WTC11 (cell line): ENCODE measurements around the gene ALDH2. TPM values are rescaled to one million over a fixed set of nuclear protein-coding genes. Genes with fewer than 3 reads are reported as not detected.

Experiments
- ATAC-seq: fragments of 200-7000 bp; cut with Tn5 transposase; 2 replicates; pipeline ENCODE4 v1.10.0; 2021; ENCODE audit warnings: mild to moderate bottlenecking, moderate library complexity
- CTCF ChIA-PET: fragments of 300-600 bp; sonication (Branson Sonifier 250); formaldehyde crosslinking; loops from one replicate; lab custom pipeline; 2021; ENCODE audit warnings: antibody characterized with exemption; lab: Charles Lee
- POLR2A ChIA-PET: fragments of 350-600 bp; sonication (Branson Sonifier 250); formaldehyde crosslinking; loops from one replicate; lab custom pipeline; 2021; ENCODE audit warnings: antibody characterized with exemption; lab: Charles Lee
- DNase-seq: peaks from one replicate; pipeline ENCODE4 v3.0.0; 2021; ENCODE audit warnings: low spot score
- H3K27ac Mint-ChIP-seq: 2 replicates; pipeline ENCODE4 v1.8.0; 2021; ENCODE audit warnings: mixed read lengths
- H3K27me3 Mint-ChIP-seq: 2 replicates; pipeline ENCODE4 v1.8.0; 2021; ENCODE audit warnings: low read depth, mild to moderate bottlenecking, moderate library complexity, mixed read lengths
- H3K36me3 Mint-ChIP-seq: 2 replicates; pipeline ENCODE4 v1.8.0; 2021; ENCODE audit warnings: mixed read lengths
- H3K4me1 Mint-ChIP-seq: 2 replicates; pipeline ENCODE4 v1.8.0; 2022; ENCODE audit warnings: mixed read lengths
- H3K4me3 Mint-ChIP-seq: 2 replicates; pipeline ENCODE4 v1.8.0; 2021; ENCODE audit warnings: mild to moderate bottlenecking, moderate library complexity, mixed read lengths
- H3K9me3 Mint-ChIP-seq: 2 replicates; pipeline ENCODE4 v1.8.0; 2021; ENCODE audit warnings: mixed read lengths
- CBFB ChIP-seq: sonication (generic); formaldehyde crosslinking; IDR thresholded peaks from 2 replicates; pipeline ENCODE4 v1.8.1; 2022; ENCODE audit warnings: mild to moderate bottlenecking, low read depth, missing genetic modification reagents
- CREM ChIP-seq: sonication (generic); formaldehyde crosslinking; IDR thresholded peaks from 2 replicates; pipeline ENCODE4 v1.8.1; 2022; ENCODE audit warnings: mild to moderate bottlenecking, missing genetic modification reagents, moderate library complexity
- FOXJ3 ChIP-seq: sonication (generic); formaldehyde crosslinking; IDR thresholded peaks from 2 replicates; pipeline ENCODE4 v1.9.0; 2021; ENCODE audit warnings: missing genetic modification reagents, mild to moderate bottlenecking, borderline replicate concordance
- GABPB1 ChIP-seq: sonication (generic); formaldehyde crosslinking; IDR thresholded peaks from 2 replicates; pipeline ENCODE4 v1.8.1; 2023; ENCODE audit warnings: mild to moderate bottlenecking, missing genetic modification reagents
- NR2C2 ChIP-seq: sonication (generic); formaldehyde crosslinking; IDR thresholded peaks from 2 replicates; pipeline ENCODE4 v1.8.0; 2022; ENCODE audit warnings: mild to moderate bottlenecking, missing genetic modification reagents
- NR3C1 ChIP-seq: sonication (generic); formaldehyde crosslinking; conservative IDR thresholded peaks from 2 replicates; pipeline ENCODE4 v1.8.1; 2023; ENCODE audit warnings: low read depth, mild to moderate bottlenecking, missing genetic modification reagents
- RELA ChIP-seq: sonication (generic); formaldehyde crosslinking; IDR thresholded peaks from 2 replicates; pipeline ENCODE4 v1.8.1; 2022; ENCODE audit warnings: missing genetic modification reagents, mild to moderate bottlenecking, borderline replicate concordance
- RORB ChIP-seq: fragments of 250-450 bp; sonication (Bioruptor Pico); IDR thresholded peaks from 2 replicates; pipeline ENCODE4 v1.9.0; 2021; ENCODE audit warnings: mild to moderate bottlenecking
- SMAD3 ChIP-seq: sonication (generic); formaldehyde crosslinking; IDR thresholded peaks from 2 replicates; pipeline ENCODE4 v1.8.0; 2022; ENCODE audit warnings: missing genetic modification reagents, mild to moderate bottlenecking, borderline replicate concordance
- ZNF219 ChIP-seq: sonication (generic); formaldehyde crosslinking; IDR thresholded peaks from 2 replicates; pipeline ENCODE4 v1.8.0; 2023; ENCODE audit warnings: missing genetic modification reagents, mild to moderate bottlenecking, borderline replicate concordance
- ZNF317 ChIP-seq: sonication (generic); formaldehyde crosslinking; IDR thresholded peaks from 2 replicates; pipeline ENCODE4 v1.8.1; 2023; ENCODE audit warnings: low read depth, mild to moderate bottlenecking, moderate library complexity, missing genetic modification reagents, borderline replicate concordance
- ZNF416 ChIP-seq: fragments of 250-450 bp; sonication (Bioruptor Pico); IDR thresholded peaks from 2 replicates; pipeline ENCODE4 v1.9.0; 2021; ENCODE audit warnings: mild to moderate bottlenecking, inconsistent platforms
- ZNF671 ChIP-seq: fragments of 250-450 bp; sonication (Bioruptor Pico); IDR thresholded peaks from 2 replicates; pipeline ENCODE4 v1.8.0; 2021; ENCODE audit warnings: mild to moderate bottlenecking
- total RNA-seq: library from RNA; stranded (reverse); gene quantifications from 3 replicates; pipeline ENCODE4 v1.2.3, GENCODE V29; 2021
- TF ChIP-seq, protein P1 (sequence below): sonication (generic); formaldehyde crosslinking; IDR thresholded peaks from 2 replicates; pipeline ENCODE4 v1.8.1; 2023; ENCODE audit warnings: mild to moderate bottlenecking, missing genetic modification reagents, moderate library complexity
- TF ChIP-seq, protein P2 (sequence below): fragments of 250-450 bp; sonication (Bioruptor Pico); IDR thresholded peaks from 2 replicates; pipeline ENCODE4 v1.9.0; 2021; ENCODE audit warnings: mild to moderate bottlenecking
- TF ChIP-seq, protein P3 (sequence below): sonication (generic); formaldehyde crosslinking; IDR thresholded peaks from 2 replicates; pipeline ENCODE4 v1.8.1; 2023; ENCODE audit warnings: mild to moderate bottlenecking, missing genetic modification reagents, moderate library complexity
- TF ChIP-seq, protein P4 (sequence below): fragments of 250-450 bp; sonication (Bioruptor Pico); IDR thresholded peaks from 2 replicates; pipeline ENCODE4 v2.1.2; 2022; ENCODE audit warnings: mild to moderate bottlenecking, moderate library complexity
- TF ChIP-seq, protein P5 (sequence below): fragments of 250-450 bp; sonication (Bioruptor Pico); IDR thresholded peaks from 2 replicates; pipeline ENCODE4 v1.9.0; 2021; ENCODE audit warnings: mild to moderate bottlenecking

ALDH2 gene
- total RNA-seq, 1 experiment from 2014 or later: 36.7 TPM

DNA sequence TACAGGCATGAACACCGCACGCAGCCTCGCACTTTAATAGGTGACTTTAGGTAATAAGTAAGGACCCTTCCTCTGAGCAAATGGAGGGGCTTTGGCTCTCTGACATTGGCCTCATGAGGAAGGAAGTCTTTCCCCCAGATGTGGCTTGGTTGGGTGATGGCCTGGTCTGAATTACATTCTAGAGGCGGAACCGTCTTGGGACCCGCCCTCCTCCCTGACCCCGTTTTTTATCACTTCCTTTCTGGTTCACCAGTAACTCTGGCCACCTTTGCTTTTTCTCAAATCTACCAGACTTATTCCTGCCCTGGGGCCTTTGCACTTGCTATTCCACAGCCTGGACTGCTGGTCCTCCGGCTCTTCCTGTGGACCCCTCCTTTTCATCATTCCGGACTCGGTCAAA is 13.4 kb downstream of the ALDH2 start (continued):
- TF ChIP-seq FOXJ3 (CRISPR knock-in tag) (no peak), CREM (no peak)
- TF ChIP-seq, protein P1, sequence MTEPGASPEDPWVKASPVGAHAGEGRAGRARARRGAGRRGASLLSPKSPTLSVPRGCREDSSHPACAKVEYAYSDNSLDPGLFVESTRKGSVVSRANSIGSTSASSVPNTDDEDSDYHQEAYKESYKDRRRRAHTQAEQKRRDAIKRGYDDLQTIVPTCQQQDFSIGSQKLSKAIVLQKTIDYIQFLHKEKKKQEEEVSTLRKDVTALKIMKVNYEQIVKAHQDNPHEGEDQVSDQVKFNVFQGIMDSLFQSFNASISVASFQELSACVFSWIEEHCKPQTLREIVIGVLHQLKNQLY (CRISPR knock-in tag): no peak

DNA sequence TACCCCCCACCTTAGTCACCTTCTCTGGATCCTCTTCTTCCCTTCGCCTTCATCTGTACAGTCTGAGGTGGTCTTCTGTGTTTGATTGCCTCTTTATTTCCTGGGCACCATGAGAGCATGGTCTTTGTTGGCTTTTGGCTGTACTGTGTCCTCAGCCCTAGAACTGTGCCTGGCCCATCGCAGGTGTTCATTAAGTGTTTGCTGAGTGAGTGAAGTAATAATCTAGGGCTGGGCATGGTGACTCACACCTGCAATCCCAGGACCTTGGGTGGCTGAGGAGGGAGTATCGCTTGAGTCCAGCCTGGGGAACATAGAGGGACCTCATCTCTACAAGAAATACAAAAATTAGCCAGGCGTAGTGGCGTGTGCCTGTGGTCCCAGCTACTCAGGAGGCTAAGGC is 13.9 kb downstream of the ALDH2 start:
- Mint-ChIP-seq H3K4me1 (peaks cover 6% of the 10 kb centered on the region), H3K36me3 (peaks cover 35% of the 10 kb centered on the region), H3K27me3 (no peaks in the 10 kb centered on the region), H3K27ac (peak overlapping the region; percentile 55; the same call in 1 of the 2 replicates)
- no peak for DNase-seq
- CTCF ChIA-PET: no interaction called here
- TF ChIP-seq, protein P2, sequence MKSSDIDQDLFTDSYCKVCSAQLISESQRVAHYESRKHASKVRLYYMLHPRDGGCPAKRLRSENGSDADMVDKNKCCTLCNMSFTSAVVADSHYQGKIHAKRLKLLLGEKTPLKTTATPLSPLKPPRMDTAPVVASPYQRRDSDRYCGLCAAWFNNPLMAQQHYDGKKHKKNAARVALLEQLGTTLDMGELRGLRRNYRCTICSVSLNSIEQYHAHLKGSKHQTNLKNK (CRISPR knock-in tag): no peak
- TF ChIP-seq RORB: no peak
- TF ChIP-seq RELA (CRISPR knock-in tag): no peak
- TF ChIP-seq NR2C2 (CRISPR knock-in tag): no peak
- no peak for TF ChIP-seq ZNF317 (CRISPR knock-in tag)
- TF ChIP-seq CBFB (CRISPR knock-in tag): no peak
- TF ChIP-seq, protein P3, sequence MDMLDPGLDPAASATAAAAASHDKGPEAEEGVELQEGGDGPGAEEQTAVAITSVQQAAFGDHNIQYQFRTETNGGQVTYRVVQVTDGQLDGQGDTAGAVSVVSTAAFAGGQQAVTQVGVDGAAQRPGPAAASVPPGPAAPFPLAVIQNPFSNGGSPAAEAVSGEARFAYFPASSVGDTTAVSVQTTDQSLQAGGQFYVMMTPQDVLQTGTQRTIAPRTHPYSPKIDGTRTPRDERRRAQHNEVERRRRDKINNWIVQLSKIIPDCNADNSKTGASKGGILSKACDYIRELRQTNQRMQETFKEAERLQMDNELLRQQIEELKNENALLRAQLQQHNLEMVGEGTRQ: no peak
- no peak for TF ChIP-seq ZNF671 (CRISPR knock-in tag)
- TF ChIP-seq, protein P4, sequence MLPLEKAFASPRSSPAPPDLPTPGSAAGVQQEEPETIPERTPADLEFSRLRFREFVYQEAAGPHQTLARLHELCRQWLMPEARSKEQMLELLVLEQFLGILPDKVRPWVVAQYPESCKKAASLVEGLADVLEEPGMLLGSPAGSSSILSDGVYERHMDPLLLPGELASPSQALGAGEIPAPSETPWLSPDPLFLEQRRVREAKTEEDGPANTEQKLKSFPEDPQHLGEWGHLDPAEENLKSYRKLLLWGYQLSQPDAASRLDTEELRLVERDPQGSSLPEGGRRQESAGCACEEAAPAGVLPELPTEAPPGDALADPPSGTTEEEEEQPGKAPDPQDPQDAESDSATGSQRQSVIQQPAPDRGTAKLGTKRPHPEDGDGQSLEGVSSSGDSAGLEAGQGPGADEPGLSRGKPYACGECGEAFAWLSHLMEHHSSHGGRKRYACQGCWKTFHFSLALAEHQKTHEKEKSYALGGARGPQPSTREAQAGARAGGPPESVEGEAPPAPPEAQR (CRISPR knock-in tag): no peak
- TF ChIP-seq ZNF219 (CRISPR knock-in tag): no peak
- TF ChIP-seq, protein P5, sequence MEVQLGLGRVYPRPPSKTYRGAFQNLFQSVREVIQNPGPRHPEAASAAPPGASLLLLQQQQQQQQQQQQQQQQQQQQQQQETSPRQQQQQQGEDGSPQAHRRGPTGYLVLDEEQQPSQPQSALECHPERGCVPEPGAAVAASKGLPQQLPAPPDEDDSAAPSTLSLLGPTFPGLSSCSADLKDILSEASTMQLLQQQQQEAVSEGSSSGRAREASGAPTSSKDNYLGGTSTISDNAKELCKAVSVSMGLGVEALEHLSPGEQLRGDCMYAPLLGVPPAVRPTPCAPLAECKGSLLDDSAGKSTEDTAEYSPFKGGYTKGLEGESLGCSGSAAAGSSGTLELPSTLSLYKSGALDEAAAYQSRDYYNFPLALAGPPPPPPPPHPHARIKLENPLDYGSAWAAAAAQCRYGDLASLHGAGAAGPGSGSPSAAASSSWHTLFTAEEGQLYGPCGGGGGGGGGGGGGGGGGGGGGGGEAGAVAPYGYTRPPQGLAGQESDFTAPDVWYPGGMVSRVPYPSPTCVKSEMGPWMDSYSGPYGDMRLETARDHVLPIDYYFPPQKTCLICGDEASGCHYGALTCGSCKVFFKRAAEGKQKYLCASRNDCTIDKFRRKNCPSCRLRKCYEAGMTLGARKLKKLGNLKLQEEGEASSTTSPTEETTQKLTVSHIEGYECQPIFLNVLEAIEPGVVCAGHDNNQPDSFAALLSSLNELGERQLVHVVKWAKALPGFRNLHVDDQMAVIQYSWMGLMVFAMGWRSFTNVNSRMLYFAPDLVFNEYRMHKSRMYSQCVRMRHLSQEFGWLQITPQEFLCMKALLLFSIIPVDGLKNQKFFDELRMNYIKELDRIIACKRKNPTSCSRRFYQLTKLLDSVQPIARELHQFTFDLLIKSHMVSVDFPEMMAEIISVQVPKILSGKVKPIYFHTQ (CRISPR knock-in tag): no peak
- TF ChIP-seq ZNF416 (CRISPR knock-in tag): no peak
- no peak for TF ChIP-seq NR3C1 (CRISPR knock-in tag)
- no peak for TF ChIP-seq SMAD3 (CRISPR knock-in tag)
- TF ChIP-seq, all 79 proteins: peak for 0
- H3K9me3 Mint-ChIP-seq: peaks cover 7% of the 10 kb centered on the region
- no peak overlapping the region for H3K4me3 Mint-ChIP-seq
- POLR2A ChIA-PET: no interaction called here
- ATAC-seq: no peak

DNA sequence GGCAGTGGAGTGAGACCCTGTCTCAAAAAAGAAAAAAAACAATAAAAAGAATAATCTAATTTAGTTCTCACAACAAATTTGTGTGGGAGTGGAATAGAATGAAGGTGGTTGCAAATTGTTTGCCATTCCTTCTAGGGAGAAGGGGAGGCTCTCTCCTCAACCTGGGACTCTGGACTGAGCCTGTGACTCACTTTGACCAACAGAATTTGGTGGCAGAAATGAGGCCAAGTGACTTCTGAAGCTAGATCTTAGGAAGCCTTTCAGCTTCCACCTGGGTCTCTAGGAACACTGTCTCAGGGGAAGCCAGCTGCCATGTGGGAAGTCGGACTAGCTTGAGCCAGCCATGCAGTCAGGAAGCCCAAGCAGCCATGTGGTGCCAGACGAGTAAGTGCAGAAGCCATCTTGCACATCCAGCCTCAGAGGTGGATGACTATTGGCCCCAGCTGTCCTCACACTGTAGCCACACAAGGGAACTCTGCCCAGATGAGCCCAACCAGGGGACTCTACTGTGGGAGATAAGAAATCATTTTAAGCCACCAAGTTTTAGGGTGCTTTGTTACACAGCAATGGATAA is 14.4 kb downstream of the ALDH2 start:
- no peak overlapping the region for H3K4me3 Mint-ChIP-seq

More for the DNA sequence above, 14.4 kb downstream of the ALDH2 start:
- H3K4me1 Mint-ChIP-seq: peaks cover under 1% of the 10 kb centered on the region; the same call in 1 of the 2 replicates
- H3K27ac Mint-ChIP-seq: no peak overlapping the region
- DNase-seq (no peak), ATAC-seq (no peak)
- POLR2A ChIA-PET: no interaction called here
- no peaks in the 10 kb centered on the region for H3K27me3 Mint-ChIP-seq
- H3K36me3 Mint-ChIP-seq: peaks cover 35% of the 10 kb centered on the region
- CTCF ChIA-PET: interaction anchor here (2.3 kb wide), 1 partner anchor 32 kb away, joined by 7 read pairs; no protein-coding TSS in a partner anchor
- H3K9me3 Mint-ChIP-seq: peaks cover 2% of the 10 kb centered on the region
- no peak for TF ChIP-seq GABPB1 (CRISPR knock-in tag)
